ENCODE results near the gene TMEM175.

The TMEM175 gene

GRCh38 chr4:991451-992296 is 59.4 kb downstream of the TMEM175 start:
- no peak for TF ChIP-seq CTCF (IDR thresholded peaks at IDR 0.05)
- Histone ChIP-seq H3K27ac (no peak overlapping the region), H3K4me1 (peaks cover 0 to 17% (median 11%) of the 10 kb centered on the region in 4 donors), H3K4me3 (no peak overlapping the region), H3K9me3 (no peaks in the 10 kb centered on the region), H3K27me3 (peaks cover 0 to 14% of the 10 kb centered on the region in 2 donors), H3K36me3 (peaks cover 0 to 40% (median 18%) of the 10 kb centered on the region in 3 donors)
- intact Hi-C loops (cut with DNase I; ENCODE audit: low total_unique reads) = no loop called here
- DNase-seq = no peak

- intact Hi-C loops (cut with DNase I; ENCODE audit: low total_unique reads) = no loop called here
- H3K4me1 ChIP-seq = peaks cover 0 to 18% (median 14%) of the 10 kb centered on the region in 4 donors
- no peaks in the 10 kb centered on the region for H3K9me3 ChIP-seq
- H3K27ac ChIP-seq = no peak overlapping the region
- TF ChIP-seq CTCF (IDR thresholded peaks at IDR 0.05) = no peak
- no peak overlapping the region for H3K4me3 ChIP-seq
- peaks cover 0 to 22% of the 10 kb centered on the region in 2 donors for H3K27me3 ChIP-seq
- DNase-seq = no peak
- H3K36me3 ChIP-seq = peaks cover 0 to 40% (median 18%) of the 10 kb centered on the region in 3 donors
Observed at GRCh38 chr4:992297-993110, 60.2 kb downstream of the TMEM175 start.

- no peaks in the 10 kb centered on the region for H3K9me3 ChIP-seq
- peaks cover 0 to 17% (median 14%) of the 10 kb centered on the region in 4 donors for H3K4me1 ChIP-seq
- H3K36me3 ChIP-seq = peaks cover 0 to 40% (median 18%) of the 10 kb centered on the region in 3 donors
- H3K27ac ChIP-seq = no peak within 1 kb of the TSS
- H3K4me3 ChIP-seq = no peak within 1 kb of the TSS
- H3K27me3 ChIP-seq = peaks cover 0 to 31% of the 10 kb centered on the region in 2 donors
- no peak for DNase-seq
- intact Hi-C loops (cut with DNase I; ENCODE audit: low total_unique reads) = no loop called here
- no peak for TF ChIP-seq CTCF (IDR thresholded peaks at IDR 0.05)
Observed at GRCh38 chr4:993111-994029, 61.1 kb downstream of the TMEM175 start, which contains the start of gene SLC26A1. Gene SLC26A1, minus strand, starts transcription at chr4:993404. Its CDS starts 1,701 bp downstream, at chr4:991703.

GRCh38 chr4:995311-996026 is 63.2 kb downstream of the TMEM175 start:
- H3K4me3 ChIP-seq = no peak overlapping the region
- peaks cover 0 to 22% (median 10%) of the 10 kb centered on the region in 3 donors for H3K36me3 ChIP-seq
- no peak for TF ChIP-seq CTCF (IDR thresholded peaks at IDR 0.05)
- no peak for DNase-seq
- H3K4me1 ChIP-seq = peaks cover 0 to 15% (median 14%) of the 10 kb centered on the region in 4 donors
- H3K9me3 ChIP-seq = no peaks in the 10 kb centered on the region
- intact Hi-C loops (cut with DNase I; ENCODE audit: low total_unique reads) = no loop called here
- H3K27ac ChIP-seq = no peak overlapping the region
- H3K27me3 ChIP-seq = peaks cover 0 to 47% of the 10 kb centered on the region in 2 donors

Data from tibial artery (tissue), 4 donors.